Gastroesophageal sphincter (tissue), 3 donors: ENCODE data around the gene GMDS.

Experiments used
- CTCF ChIP-seq, 4 experiments: fragments of 200-600 bp in 2 of 4; fragments of 450-650 bp in 2 of 4; sonication (generic) in 1 of 4; IDR thresholded peaks; one replicate each; pipeline ENCODE4 v1.5.1; 2017 to 2019; ENCODE audit warnings: antibody characterized with exemption in 4 of 4, mild to moderate bottlenecking in 2 of 4, moderate library complexity in 2 of 4
- EP300 ChIP-seq: sonication (generic); formaldehyde crosslinking; IDR thresholded peaks from one replicate; pipeline ENCODE4 v1.6.1; 2017; ENCODE audit warnings: antibody characterized with exemption, mild to moderate bottlenecking
- POLR2A ChIP-seq, 2 donors: fragments of 450-650 bp; IDR thresholded peaks; one replicate each; pipeline ENCODE4 v1.6.1; 2017; ENCODE audit warnings: antibody characterized with exemption in 2 of 2, mild to moderate bottlenecking in 2 of 2, moderate library complexity in 1 of 2
- POLR2AphosphoS5 ChIP-seq: sonication (generic); formaldehyde crosslinking; IDR thresholded peaks from one replicate; pipeline ENCODE4 v1.6.1; 2017; ENCODE audit warnings: antibody characterized with exemption

- TF ChIP-seq CTCF (IDR thresholded peaks at IDR 0.05) = no peak
- TF ChIP-seq POLR2A (IDR thresholded peaks at IDR 0.05) = no peak
- TF ChIP-seq EP300 = no peak
- TF ChIP-seq POLR2AphosphoS5 = no peak
Observed at GRCh38 chr6:1672379-1672778, 573.0 kb downstream of the GMDS start.
